ENCODE measurements around the gene KCNH5.

GRCh38 chr14:62706217-62706616, 339.0 kb downstream of the KCNH5 start:
- TF ChIP-seq CTCF (conservative IDR thresholded peaks at IDR 0.05): no peak
- no peak for TF ChIP-seq ZFX (IDR thresholded peaks at IDR 0.05)

Measured in C4-2B (cell line).